GM12878 (cell line): Measurements from ENCODE around the gene CADM3. TPM values are rescaled to one million over a fixed set of nuclear protein-coding genes. Genes with fewer than 3 reads are reported as not detected.
A peak's percentile ranks its signal among the peaks of the same experiment; 100 is the strongest.

Source experiments
- ATAC-seq: fragments of 200-7000 bp; cut with Tn5 transposase; 3 replicates; pipeline ENCODE4 v1.9.1; 2020; ENCODE audit warnings: mild to moderate bottlenecking, moderate library complexity
- Bru-seq: library from RNA; stranded (reverse); fragments of 400-500 nt; gene quantifications from one replicate; lab custom pipeline; 2021; lab: Mats Ljungman, UMichigan
- BruChase-seq, 2 experiments: library from RNA; stranded (reverse); fragments of 400-500 nt; gene quantifications; one replicate each; lab custom pipeline; 2021; lab: Mats Ljungman, UMichigan
- BruUV-seq: library from RNA; stranded (reverse); fragments of 400-500 nt; replicated peaks from 2 replicates; lab custom pipeline; 2021; lab: Mats Ljungman, UMichigan
- CTCF ChIA-PET: fragments of 300-600 bp; sonication (Branson Sonifier 250); formaldehyde crosslinking; extraction: SDS; loops from one replicate; lab custom pipeline; 2021; ENCODE audit warnings: inconsistent platforms; lab: Yijun Ruan, JAX
- POLR2A ChIA-PET: fragments of 350-600 bp; formaldehyde crosslinking; extraction: SDS; loops from one replicate; lab custom pipeline; 2021; ENCODE audit warnings: inconsistent platforms; lab: Charles Lee
- RAD21 ChIA-PET: fragments of 300-600 bp; sonication (Branson Sonifier 250); formaldehyde crosslinking; loops from one replicate; lab custom pipeline; 2023; ENCODE audit warnings: antibody characterized with exemption; ENCODE audit not compliant: unreplicated experiment; lab: Charles Lee
- SMC1A ChIA-PET: fragments of 300-600 bp; sonication (Branson Sonifier 250); formaldehyde crosslinking; loops from one replicate; lab custom pipeline; 2023; ENCODE audit not compliant: unreplicated experiment, uncharacterized antibody; lab: Charles Lee
- DNase-seq: peaks from one replicate; pipeline ENCODE4 v3.0.0-alpha.2; 2011; ENCODE audit warnings: low read depth, low spot score
- FAIRE-seq: peaks from 3 replicates; lab custom pipeline; 2011; peaks lifted over from hg19 to GRCh38; lab: Jason Lieb, UNC
- H2AFZ ChIP-seq: 2 replicates; pipeline ENCODE4 v1.6.0; 2011; ENCODE audit warnings: low read depth, low read length, control low read depth; ENCODE audit not compliant: control insufficient read depth
- H3K27ac ChIP-seq: 2 replicates; pipeline ENCODE4 v1.5.1; 2011; ENCODE audit warnings: control low read depth; ENCODE audit not compliant: control insufficient read depth, insufficient read depth
- H3K27me3 ChIP-seq, 2 experiments: replicated peaks in 1 of 2; 2 replicates each; pipeline versions ENCODE4 v1.6.0 to v1.6.1; 2011; ENCODE audit warnings: low read length in 1 of 2; ENCODE audit not compliant: control insufficient read depth in 2 of 2, insufficient read depth in 2 of 2
- H3K36me3 ChIP-seq, 2 experiments: 2 replicates each; pipeline ENCODE4 v1.5.1; 2011; ENCODE audit warnings: low read length in 1 of 2; ENCODE audit not compliant: control insufficient read depth in 2 of 2, insufficient read depth in 2 of 2
- H3K4me1 ChIP-seq: 2 replicates; pipeline ENCODE4 v1.6.1; 2011; ENCODE audit warnings: mild to moderate bottlenecking, low read length, moderate library complexity, mixed read lengths; ENCODE audit not compliant: control insufficient read depth, insufficient read depth
- H3K4me2 ChIP-seq: 2 replicates; pipeline ENCODE4 v1.6.0; 2011; ENCODE audit warnings: control low read depth; ENCODE audit not compliant: control insufficient read depth, insufficient read depth
- H3K4me3 ChIP-seq: fragments of 200-600 bp; sonication (generic); 2 replicates; pipeline ENCODE4 v1.5.1; 2016
- H3K79me2 ChIP-seq: 2 replicates; pipeline ENCODE4 v1.6.0; 2011; ENCODE audit warnings: low read length; ENCODE audit not compliant: control insufficient read depth, insufficient read depth
- H3K9ac ChIP-seq: 2 replicates; pipeline ENCODE4 v1.8.0; 2011; ENCODE audit warnings: low read length, control low read depth, mixed read lengths; ENCODE audit not compliant: control insufficient read depth, insufficient read depth
- H3K9me3 ChIP-seq: replicated peaks from 3 replicates; pipeline ENCODE4 v1.5.1; 2011; ENCODE audit warnings: mild to moderate bottlenecking, low read length; ENCODE audit not compliant: control insufficient read depth, insufficient read depth
- H4K20me1 ChIP-seq: 2 replicates; pipeline ENCODE4 v1.6.0; 2011; ENCODE audit not compliant: control insufficient read depth, insufficient read depth
- EED ChIP-seq: sonication (generic); IDR thresholded peaks from 2 replicates; pipeline ENCODE4 v1.6.1; 2016; ENCODE audit warnings: antibody characterized with exemption, low read depth
- FOS ChIP-seq: IDR thresholded peaks from 3 replicates; pipeline ENCODE4 v1.6.1; 2011; ENCODE audit warnings: borderline replicate concordance; ENCODE audit not compliant: insufficient read length; ENCODE audit errors: extremely low read depth
- WGBS: methylation state at CpG from one replicate; pipeline ENCODE4 v1.1.6; 2016; ENCODE audit warnings: low lambda C conversion rate; ENCODE audit not compliant: insufficient replicate concordance, insufficient coverage; ENCODE audit errors: missing lambda C conversion rate; 5-methylcytosine and 5-hydroxymethylcytosine counted together
- in situ Hi-C: fragments of 300-500 bp; cut with MboI; formaldehyde crosslinking; loops from 9 replicates; pipeline ENCODE4 v1.14.3; 2018; ENCODE audit warnings: mixed read lengths
- intact Hi-C: fragments of 100-400 bp; cut with micrococcal nuclease; formaldehyde crosslinking; loops from one replicate; pipeline ENCODE4 v1.14.2; 2022; ENCODE audit not compliant: unreplicated experiment
- long read RNA-seq, 2 experiments: library from polyadenylated mRNA; unstranded; transcript quantifications; one replicate each; pipeline ENCODE4 v2.0.0, GENCODE V29; 2019 to 2020
- polyA minus RNA-seq, 3 experiments: library from RNA; depleted of rRNA, polyadenylated mRNA; stranded (reverse); fragments of >200 nt; gene quantifications; 2 replicates each; pipeline ENCODE4 v1.2.3, GENCODE V29; 2011
- polyA plus RNA-seq, 11 experiments: library from polyadenylated mRNA; depleted of rRNA in 4 of 11; unstranded in 6 of 11; stranded (reverse) in 5 of 11; fragments of >200 nt; fragmentation: Nextera tagmentation in 4 of 11; fragmentation: Illumina TruSeq in 1 of 11; extraction: Ambion mirVana in 4 of 11; extraction: Trizol in 1 of 11; gene quantifications; 1 replicate in 1 of 11; 2 replicates in 10 of 11; pipeline versions ENCODE4 v1.2.1 to v1.2.3, GENCODE V29; 2011 to 2016; ENCODE audit warnings: inconsistent platforms in 2 of 11, missing spikeins in 2 of 11, low read depth in 1 of 11
- total RNA-seq, 4 experiments: library from RNA; depleted of rRNA in 3 of 4; stranded (reverse); fragments of >200 nt in 3 of 4; fragmentation: Illumina TruSeq in 1 of 4; extraction: Trizol in 1 of 4; gene quantifications; 2 replicates each; pipeline versions ENCODE4 v1.2.1 to v1.2.3, GENCODE V29; 2013 to 2021
- TF ChIP-seq, protein P1 (sequence below): fragments of 150-350 bp; IDR thresholded peaks from 2 replicates; pipeline ENCODE4 v1.6.1; 2014; ENCODE audit warnings: mild to moderate bottlenecking, low read depth, low read length

CADM3 gene, protein sequence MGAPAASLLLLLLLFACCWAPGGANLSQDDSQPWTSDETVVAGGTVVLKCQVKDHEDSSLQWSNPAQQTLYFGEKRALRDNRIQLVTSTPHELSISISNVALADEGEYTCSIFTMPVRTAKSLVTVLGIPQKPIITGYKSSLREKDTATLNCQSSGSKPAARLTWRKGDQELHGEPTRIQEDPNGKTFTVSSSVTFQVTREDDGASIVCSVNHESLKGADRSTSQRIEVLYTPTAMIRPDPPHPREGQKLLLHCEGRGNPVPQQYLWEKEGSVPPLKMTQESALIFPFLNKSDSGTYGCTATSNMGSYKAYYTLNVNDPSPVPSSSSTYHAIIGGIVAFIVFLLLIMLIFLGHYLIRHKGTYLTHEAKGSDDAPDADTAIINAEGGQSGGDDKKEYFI
- 0.34 and 0.42 TPM in 2 replicates for total RNA-seq (2013; cell fraction: nucleolus; rRNA removed)
- total RNA-seq (2014; rRNA removed), result not detected in 2 replicates
- total RNA-seq (2014; rRNA removed; fragmentation: Illumina TruSeq; extraction: Trizol), result not detected in 2 replicates
- total RNA-seq (2021), result not detected in 2 replicates
- 0.34 TPM for polyA plus RNA-seq (2011; ENCODE audit: low read depth)
- 0.27 and 0.37 TPM in 2 replicates for polyA plus RNA-seq (2011; rRNA removed)
- 0.18 and 0.22 TPM in 2 replicates for polyA plus RNA-seq (2011; cell fraction: cytosol; rRNA removed)
- polyA plus RNA-seq (2011; cell fraction: nucleus; rRNA removed), result 0.39 and 0.79 TPM in 2 replicates
- 0.10 and 0.18 TPM in 2 replicates for polyA plus RNA-seq (2012)
- not detected in 2 replicates for polyA plus RNA-seq (2014; fragmentation: Illumina TruSeq; extraction: Trizol)
- not detected for polyA plus RNA-seq (2014; fragmentation: Nextera tagmentation; extraction: Ambion mirVana)
- polyA plus RNA-seq (2014; rRNA removed), result 0.01 and 0.04 TPM in 2 replicates
- polyA plus RNA-seq (2016; fragmentation: Nextera tagmentation; extraction: Ambion mirVana), result not detected
- 0.15 and 0.37 TPM in 2 replicates for polyA minus RNA-seq (2011; rRNA and poly(A)+ RNA removed)
- polyA minus RNA-seq (2011; cell fraction: cytosol; rRNA and poly(A)+ RNA removed), result not detected in 2 replicates
- 0.10 and 0.12 TPM in 2 replicates for polyA minus RNA-seq (2011; cell fraction: nucleus; rRNA and poly(A)+ RNA removed)
- Bru-seq, nascent RNA, result percentile 28 among the genes with signal in this experiment
- BruChase-seq, experiment 1, labeled RNA remaining after a 6-hour chase, result percentile 22 among the genes with signal in this experiment
- percentile 19 among the genes with signal in this experiment for BruChase-seq, experiment 2, labeled RNA remaining after a 2-hour chase
- long read RNA-seq, experiment 1, result 0 reads
- long read RNA-seq, experiment 2, result 0 reads

DNA sequence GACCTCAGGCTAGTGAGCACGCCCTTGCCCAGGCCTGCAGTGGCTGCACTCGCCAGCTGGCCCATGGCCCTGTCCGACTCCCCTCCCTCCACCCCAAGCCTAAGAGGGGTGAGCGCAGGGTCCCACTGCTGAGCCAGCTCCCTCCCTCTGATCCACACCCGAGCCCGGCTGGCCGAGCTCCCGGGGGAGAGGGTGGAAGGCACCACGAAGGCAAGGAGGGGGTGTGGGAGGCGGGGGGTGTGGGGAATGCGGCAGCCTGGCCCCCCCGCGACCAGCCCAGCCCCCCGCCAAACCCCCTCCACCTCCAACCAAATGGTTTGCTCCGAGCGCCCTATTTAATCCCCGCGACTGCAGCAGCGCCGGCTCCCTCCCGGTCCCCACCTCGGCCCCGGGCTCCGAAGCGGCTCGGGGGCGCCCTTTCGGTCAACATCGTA lies at the start of gene CADM3:
CADM3 (plus strand) TSS at position 362 of the 434 bp plus-strand sequence. CDS start 151 bp downstream, outside the sequence.
- RAD21 ChIA-PET, result no interaction called here
- no peak for ATAC-seq
- H2AFZ ChIP-seq, result no peak within 1 kb of the TSS
- peaks cover 1 to 10% of the 10 kb centered on the region in 2 experiments for H3K27me3 ChIP-seq
- TF ChIP-seq FOS (no peak), EED (no peak)
- TF ChIP-seq, protein P1, sequence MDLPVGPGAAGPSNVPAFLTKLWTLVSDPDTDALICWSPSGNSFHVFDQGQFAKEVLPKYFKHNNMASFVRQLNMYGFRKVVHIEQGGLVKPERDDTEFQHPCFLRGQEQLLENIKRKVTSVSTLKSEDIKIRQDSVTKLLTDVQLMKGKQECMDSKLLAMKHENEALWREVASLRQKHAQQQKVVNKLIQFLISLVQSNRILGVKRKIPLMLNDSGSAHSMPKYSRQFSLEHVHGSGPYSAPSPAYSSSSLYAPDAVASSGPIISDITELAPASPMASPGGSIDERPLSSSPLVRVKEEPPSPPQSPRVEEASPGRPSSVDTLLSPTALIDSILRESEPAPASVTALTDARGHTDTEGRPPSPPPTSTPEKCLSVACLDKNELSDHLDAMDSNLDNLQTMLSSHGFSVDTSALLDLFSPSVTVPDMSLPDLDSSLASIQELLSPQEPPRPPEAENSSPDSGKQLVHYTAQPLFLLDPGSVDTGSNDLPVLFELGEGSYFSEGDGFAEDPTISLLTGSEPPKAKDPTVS, result no peak
- TF ChIP-seq, all 136 proteins: peak for 0
- WGBS, result 8% methylated on average over 5 of the region's 29 CpGs
- H3K9me3 ChIP-seq, result no peaks in the 10 kb centered on the region
- H3K27ac ChIP-seq, result no peak within 1 kb of the TSS
- no peak within 1 kb of the TSS for H3K4me3 ChIP-seq
- H3K4me1 ChIP-seq, result no peaks in the 10 kb centered on the region
- no peak for FAIRE-seq
- POLR2A ChIA-PET, result no interaction called here
- no peaks in the 10 kb centered on the region for H3K79me2 ChIP-seq
- DNase-seq, result no peak
- BruUV-seq, result no TSS peak
- SMC1A ChIA-PET, result no interaction called here
- intact Hi-C loops, result no loop called here
- CTCF ChIA-PET, result no interaction called here
- H4K20me1 ChIP-seq, result no peaks in the 10 kb centered on the region
- H3K9ac ChIP-seq, result no peak within 1 kb of the TSS
- H3K36me3 ChIP-seq, result no peaks in the 10 kb centered on the region
- H3K4me2 ChIP-seq, result no peak within 1 kb of the TSS
- in situ Hi-C loops, result no loop called here
